Keratinocyte (primary cell): ENCODE measurements around the gene AP2A2. TPM values are rescaled to one million over a fixed set of nuclear protein-coding genes. Genes with fewer than 3 reads are reported as not detected.

ENCODE experiments used
- DNase-seq: peaks from one replicate; pipeline ENCODE4 v3.0.0-alpha.2; 2011; ENCODE audit warnings: low read depth, missing footprints, low spot score
- FAIRE-seq: peaks from 2 replicates; lab custom pipeline; 2011; peaks lifted over from hg19 to GRCh38; lab: Jason Lieb, UNC
- H2AFZ ChIP-seq: 2 replicates; pipeline ENCODE4 v1.6.0; 2012; ENCODE audit warnings: low read length, control low read depth, inconsistent platforms; ENCODE audit not compliant: control insufficient read depth
- H3K27ac ChIP-seq: 2 replicates; pipeline ENCODE4 v1.5.1; 2011; ENCODE audit warnings: low read length; ENCODE audit not compliant: control insufficient read depth, insufficient read depth
- H3K27me3 ChIP-seq: 3 replicates; pipeline ENCODE4 v1.6.0; 2011; ENCODE audit warnings: low read length; ENCODE audit not compliant: control insufficient read depth, insufficient read depth; ENCODE audit errors: extremely low read depth
- H3K36me3 ChIP-seq, 2 experiments: 2 replicates in 1 of 2; 3 replicates in 1 of 2; pipeline ENCODE4 v1.5.1; 2011; ENCODE audit warnings: low read length in 2 of 2, mild to moderate bottlenecking in 1 of 2; ENCODE audit not compliant: control insufficient read depth in 2 of 2, insufficient read depth in 2 of 2; ENCODE audit errors: extremely low read depth in 1 of 2
- H3K4me1 ChIP-seq: 3 replicates; pipeline ENCODE4 v1.5.1; 2011; ENCODE audit warnings: low read length; ENCODE audit not compliant: control insufficient read depth, insufficient read depth; ENCODE audit errors: extremely low read depth
- H3K4me2 ChIP-seq: 3 replicates; pipeline ENCODE4 v1.6.0; 2011; ENCODE audit warnings: low read depth, low read length; ENCODE audit not compliant: control insufficient read depth, insufficient read depth; ENCODE audit errors: extremely low read depth
- H3K4me3 ChIP-seq, 3 experiments: fragments of 200-600 bp in 1 of 3; sonication (generic) in 1 of 3; 2 replicates in 2 of 3; 3 replicates in 1 of 3; pipeline ENCODE4 v1.5.1; 2011 to 2016; ENCODE audit warnings: low read length in 3 of 3, mild to moderate bottlenecking in 3 of 3, control low read depth in 2 of 3, inconsistent platforms in 1 of 3, low read depth in 1 of 3, mixed read lengths in 1 of 3, mixed run types in 1 of 3, moderate library complexity in 1 of 3; ENCODE audit not compliant: control insufficient read depth in 2 of 3, insufficient read depth in 2 of 3; ENCODE audit errors: extremely low read depth in 1 of 3
- H3K79me2 ChIP-seq: 2 replicates; pipeline ENCODE4 v1.6.0; 2012; ENCODE audit warnings: low read length; ENCODE audit not compliant: control insufficient read depth, insufficient read depth
- H3K9ac ChIP-seq: 3 replicates; pipeline ENCODE4 v1.6.0; 2011; ENCODE audit warnings: low read length; ENCODE audit not compliant: control insufficient read depth, insufficient read depth; ENCODE audit errors: extremely low read depth
- H3K9me1 ChIP-seq: 3 replicates; pipeline ENCODE4 v1.6.0; 2011; ENCODE audit warnings: low read length; ENCODE audit not compliant: control insufficient read depth, insufficient read depth; ENCODE audit errors: extremely low read depth
- H3K9me3 ChIP-seq: 2 replicates; pipeline ENCODE4 v1.5.1; 2012; ENCODE audit warnings: low read depth, low read length; ENCODE audit not compliant: control insufficient read depth
- H4K20me1 ChIP-seq: 3 replicates; pipeline ENCODE4 v1.6.0; 2011; ENCODE audit warnings: low read length; ENCODE audit not compliant: control insufficient read depth, insufficient read depth; ENCODE audit errors: extremely low read depth
- CTCF ChIP-seq, 3 experiments: IDR thresholded peaks in 1 of 3; conservative IDR thresholded peaks in 1 of 3; optimal IDR thresholded peaks in 1 of 3; 2 replicates in 2 of 3; 3 replicates in 1 of 3; pipeline versions ENCODE3 to v1.5.1; 2011; ENCODE audit warnings: low read length in 3 of 3, mild to moderate bottlenecking in 3 of 3, moderate library complexity in 2 of 3, control low read depth in 1 of 3, inconsistent platforms in 1 of 3; ENCODE audit not compliant: insufficient read depth in 2 of 3; ENCODE audit errors: extremely low read depth in 1 of 3
- EZH2 ChIP-seq: IDR thresholded peaks from one replicate; pipeline ENCODE4 v1.6.1; 2012; ENCODE audit warnings: inconsistent platforms, mild to moderate bottlenecking, low read length, moderate library complexity
- dilution Hi-C: fragments of 300-500 bp; cut with MboI; formaldehyde crosslinking; loops from one replicate; pipeline ENCODE4 v1.7.0; 2020; ENCODE audit warnings: low sequenced_read_pairs; ENCODE audit not compliant: extremely low pct_ligation_motif_present
- polyA plus RNA-seq, 5 experiments: library from polyadenylated mRNA; depleted of rRNA in 3 of 5; stranded (reverse) in 3 of 5; stranded (forward) in 1 of 5; unstranded in 1 of 5; fragments of >200 nt; gene quantifications; 1 replicate in 1 of 5; 2 replicates in 3 of 5; 3 replicates in 1 of 5; pipeline versions ENCODE4 v1.2.1 to v1.2.3, GENCODE V29; 2011 to 2012; ENCODE audit warnings: missing spikeins in 2 of 5, low read depth in 1 of 5, low replicate concordance in 1 of 5

The AP2A2 gene
- polyA plus RNA-seq, 1 donor (not counting 4 experiments of a cell fraction or from before 2014, with no cell fraction given) = 47.8 TPM

GRCh38 chr11:933142-933851, 7.6 kb downstream of the AP2A2 start:
- DNase-seq (no peak), FAIRE-seq (no peak)
- H3K79me2 ChIP-seq = peaks cover 92% of the 10 kb centered on the region
- no peak overlapping the region for H3K4me2 ChIP-seq
- peaks cover 8% of the 10 kb centered on the region for H3K4me1 ChIP-seq
- no peak overlapping the region for H3K4me3 ChIP-seq
- dilution Hi-C loops = no loop called here
- H4K20me1 ChIP-seq = peaks cover 3% of the 10 kb centered on the region
- H2AFZ ChIP-seq = no peak overlapping the region
- no peaks in the 10 kb centered on the region for H3K27me3 ChIP-seq
- no peak overlapping the region for H3K9ac ChIP-seq
- TF ChIP-seq EZH2 (no peak), CTCF (optimal IDR thresholded peaks at IDR 0.05 in 1 of 3, IDR thresholded peaks at IDR 0.05 in 1 of 3, conservative IDR thresholded peaks at IDR 0.05 in 1 of 3; ENCODE audit: extremely low read depth in 1 of 3, insufficient read depth in 2 of 3, low read length in 3 of 3) (no peak)
- H3K9me1 ChIP-seq = peaks cover 5% of the 10 kb centered on the region
- no peaks in the 10 kb centered on the region for H3K9me3 ChIP-seq
- no peak overlapping the region for H3K27ac ChIP-seq
- H3K36me3 ChIP-seq = peaks cover 6 to 11% of the 10 kb centered on the region in 2 experiments

GRCh38 chr11:933936-934335, 8.3 kb downstream of the AP2A2 start:
- no peak overlapping the region for H3K9ac ChIP-seq

More at GRCh38 chr11:933936-934335, 8.3 kb downstream of the AP2A2 start:
- peaks cover 4% of the 10 kb centered on the region for H3K9me1 ChIP-seq
- no peak overlapping the region for H2AFZ ChIP-seq
- no peak for FAIRE-seq
- H3K4me1 ChIP-seq = peaks cover 8% of the 10 kb centered on the region
- H4K20me1 ChIP-seq = peaks cover under 1% of the 10 kb centered on the region
- no peak overlapping the region for H3K4me2 ChIP-seq
- DNase-seq = no peak
- dilution Hi-C loops = no loop called here
- no peak overlapping the region for H3K4me3 ChIP-seq
- no peak for TF ChIP-seq EZH2
- TF ChIP-seq CTCF (optimal IDR thresholded peaks at IDR 0.05 in 1 of 3, IDR thresholded peaks at IDR 0.05 in 1 of 3, conservative IDR thresholded peaks at IDR 0.05 in 1 of 3; ENCODE audit: extremely low read depth in 1 of 3, insufficient read depth in 2 of 3, low read length in 3 of 3) = no peak
- H3K9me3 ChIP-seq = no peaks in the 10 kb centered on the region
- H3K36me3 ChIP-seq = peaks cover 6 to 11% of the 10 kb centered on the region in 2 experiments
- no peaks in the 10 kb centered on the region for H3K27me3 ChIP-seq
- H3K79me2 ChIP-seq = peaks cover 86% of the 10 kb centered on the region
- no peak overlapping the region for H3K27ac ChIP-seq
